Measurements from ENCODE around the gene SEM1. TPM values are rescaled to one million over a fixed set of nuclear protein-coding genes. Genes with fewer than 3 reads are reported as not detected.

The SEM1 gene
- total and polyA plus RNA-seq, 9 donors = 20.5 to 308 (median 45.9) TPM

GRCh38 chr7:96640054-96640453, 69.6 kb downstream of the SEM1 start:
- Histone ChIP-seq H3K36me3 (no peaks in the 10 kb centered on the region), H3K9me3 (no peaks in the 10 kb centered on the region), H3K27me3 (no peaks in the 10 kb centered on the region), H3K27ac (no peak overlapping the region), H3K4me1 (ENCODE audit: insufficient read depth) (no peaks in the 10 kb centered on the region), H3K4me3 (no peak overlapping the region)
- intact Hi-C loops (cut with DNase I) = no loop called here
- 82 to 93% (median 89%) methylated on average over 2 of the region's 2 CpGs for WGBS, 3 donors
- TF ChIP-seq CTCF (IDR thresholded peaks at IDR 0.05) (no peak), EP300 (IDR thresholded peaks at IDR 0.05) (no peak), POLR2A (IDR thresholded peaks at IDR 0.05) (no peak)
- DNase-seq = no peak

Measured in ovary (tissue), 9 donors.